HepG2 (cell line): ENCODE measurements around the gene KIRREL3. TPM values are rescaled to one million over a fixed set of nuclear protein-coding genes. Genes with fewer than 3 reads are reported as not detected.

Experiments used
- ATAC-seq: fragments of 200-7000 bp; cut with Tn5 transposase; 3 replicates; pipeline ENCODE4 v1.9.1; 2020; ENCODE audit warnings: mild to moderate bottlenecking, moderate library complexity
- BruUV-seq: library from RNA; stranded (reverse); fragments of 400-500 nt; replicated peaks from 2 replicates; lab custom pipeline; 2021; lab: Mats Ljungman, UMichigan
- CTCF ChIA-PET: fragments of 300-600 bp; formaldehyde crosslinking; extraction: SDS; loops from one replicate; lab custom pipeline; 2021; ENCODE audit warnings: low total read pairs, inconsistent platforms, low intra/inter-chr PET ratio; lab: Yijun Ruan, JAX
- POLR2A ChIA-PET: fragments of 350-600 bp; sonication (Branson Sonifier 250); formaldehyde crosslinking; loops from one replicate; lab custom pipeline; 2020; ENCODE audit warnings: antibody characterized with exemption, inconsistent platforms; lab: Yijun Ruan, JAX
- DNase-seq: peaks from one replicate; pipeline ENCODE4 v3.0.0-alpha.2; 2015; ENCODE audit warnings: low spot score
- FAIRE-seq: peaks from 3 replicates; lab custom pipeline; 2011; peaks lifted over from hg19 to GRCh38; lab: Jason Lieb, UNC
- H2AFZ ChIP-seq: one replicate; pipeline ENCODE4 v1.6.1; 2011; ENCODE audit warnings: low read length, inconsistent platforms
- H3K27ac ChIP-seq: fragments of 300-600 bp; 3 replicates; pipeline ENCODE4 v1.8.0; 2011; ENCODE audit warnings: mixed run types, mild to moderate bottlenecking, mixed read lengths, low read length, inconsistent platforms; ENCODE audit not compliant: insufficient read depth; ENCODE audit errors: extremely low read length
- H3K27me3 ChIP-seq, 2 experiments: fragments of 200-600 bp in 1 of 2; 2 replicates in 1 of 2; 3 replicates in 1 of 2; pipeline versions ENCODE4 v1.6.0 to v1.8.0; 2011; ENCODE audit warnings: low read length in 2 of 2, mild to moderate bottlenecking in 2 of 2, moderate library complexity in 2 of 2, inconsistent platforms in 1 of 2; ENCODE audit not compliant: insufficient read depth in 2 of 2, control insufficient read depth in 1 of 2
- H3K36me3 ChIP-seq, 2 experiments: fragments of 200-600 bp in 1 of 2; replicated peaks in 1 of 2; 2 replicates in 1 of 2; 3 replicates in 1 of 2; pipeline versions ENCODE4 v1.5.1 to v1.8.0; 2011; ENCODE audit warnings: low read length in 2 of 2, inconsistent platforms in 1 of 2; ENCODE audit not compliant: insufficient read depth in 2 of 2, control insufficient read depth in 1 of 2
- H3K4me1 ChIP-seq: 2 replicates; pipeline ENCODE4 v1.5.1; 2012; ENCODE audit warnings: low read length, inconsistent platforms; ENCODE audit not compliant: insufficient read depth
- H3K4me2 ChIP-seq: 2 replicates; pipeline ENCODE4 v1.6.0; 2011; ENCODE audit warnings: low read depth, low read length, inconsistent platforms
- H3K4me3 ChIP-seq, 3 experiments: fragments of 200-600 bp in 1 of 3; sonication (generic), shearing (Covaris generic) in 1 of 3; replicated peaks in 1 of 3; 2 replicates each; pipeline ENCODE4 v1.5.1; 2011 to 2016; ENCODE audit warnings: low read length in 3 of 3, inconsistent platforms in 2 of 3, low read depth in 2 of 3, mild to moderate bottlenecking in 2 of 3, control low read depth in 1 of 3, mixed read lengths in 1 of 3; ENCODE audit not compliant: insufficient read depth in 1 of 3
- H3K79me2 ChIP-seq: one replicate; pipeline ENCODE4 v1.6.1; 2011; ENCODE audit warnings: low read length, inconsistent platforms; ENCODE audit not compliant: insufficient read depth
- H3K9ac ChIP-seq: 2 replicates; pipeline ENCODE4 v1.6.0; 2011; ENCODE audit warnings: mild to moderate bottlenecking, low read depth, low read length, inconsistent platforms; ENCODE audit not compliant: insufficient read depth
- H3K9me3 ChIP-seq: 2 replicates; pipeline ENCODE4 v1.5.1; 2012; ENCODE audit warnings: mild to moderate bottlenecking, low read length
- H4K20me1 ChIP-seq: 2 replicates; pipeline ENCODE4 v1.6.0; 2011; ENCODE audit warnings: inconsistent platforms, mild to moderate bottlenecking, low read length, moderate library complexity; ENCODE audit not compliant: insufficient read depth
- ATF4 ChIP-seq, 2 experiments: fragments of 450-650 bp in 1 of 2; sonication (generic) in 1 of 2; formaldehyde crosslinking; IDR thresholded peaks; 2 replicates each; pipeline versions ENCODE4 v1.5.0 to v1.8.0; 2020 to 2022; ENCODE audit warnings: mild to moderate bottlenecking in 1 of 2, missing genetic modification reagents in 1 of 2
- FOXA1 ChIP-seq, 2 experiments: fragments of 450-650 bp in 1 of 2; sonication (generic) in 1 of 2; formaldehyde crosslinking in 1 of 2; IDR thresholded peaks; 2 replicates each; pipeline versions ENCODE4 v1.4.0 to v1.6.1; 2016 to 2020; ENCODE audit warnings: missing genetic modification reagents in 1 of 2
- FOXK2 ChIP-seq: fragments of 450-650 bp; IDR thresholded peaks from 2 replicates; pipeline ENCODE4 v1.6.1; 2016
- GPN1 ChIP-seq: sonication (generic); formaldehyde crosslinking; IDR thresholded peaks from 2 replicates; pipeline ENCODE4 v1.5.1; 2020; ENCODE audit warnings: missing genetic modification reagents, borderline replicate concordance
- HNRNPK ChIP-seq: fragments of 200-400 bp; formaldehyde crosslinking; IDR thresholded peaks from 2 replicates; pipeline ENCODE4 v1.6.1; 2018; ENCODE audit warnings: low read length, low read depth, moderate library complexity, mild to moderate bottlenecking; ENCODE audit not compliant: poor library complexity, severe bottlenecking
- SOX5 ChIP-seq: IDR thresholded peaks from 2 replicates; pipeline ENCODE4 v1.6.1; 2016; ENCODE audit warnings: borderline replicate concordance
- THAP11 ChIP-seq: IDR thresholded peaks from 2 replicates; pipeline ENCODE4 v1.6.1; 2016; ENCODE audit warnings: missing biosample characterization, missing genetic modification reagents
- WIZ ChIP-seq: sonication (generic); formaldehyde crosslinking; IDR thresholded peaks from 2 replicates; pipeline ENCODE4 v1.5.1; 2020; ENCODE audit warnings: mild to moderate bottlenecking, missing genetic modification reagents
- ZMYM4 ChIP-seq: sonication (generic); formaldehyde crosslinking; IDR thresholded peaks from 2 replicates; pipeline ENCODE4 v1.8.1; 2023; ENCODE audit warnings: mild to moderate bottlenecking, missing genetic modification reagents
- ZNF510 ChIP-seq: sonication (generic); formaldehyde crosslinking; IDR thresholded peaks from 2 replicates; pipeline ENCODE4 v1.4.0; 2020; ENCODE audit warnings: low read depth, mild to moderate bottlenecking, missing genetic modification reagents
- ZNF543 ChIP-seq: sonication (generic); formaldehyde crosslinking; IDR thresholded peaks from 2 replicates; pipeline ENCODE4 v1.4.0; 2020; ENCODE audit warnings: mild to moderate bottlenecking, missing genetic modification reagents
- ZNF652 ChIP-seq: IDR thresholded peaks from 2 replicates; pipeline ENCODE4 v1.6.1; 2016; ENCODE audit warnings: low read depth, borderline replicate concordance
- ZNF766 ChIP-seq: sonication (generic); formaldehyde crosslinking; IDR thresholded peaks from 2 replicates; pipeline ENCODE4 v1.5.0; 2020; ENCODE audit warnings: missing genetic modification reagents, borderline replicate concordance
- WGBS: methylation state at CpG from one replicate; pipeline ENCODE4 v1.1.6; 2017; ENCODE audit warnings: low lambda C conversion rate; 5-methylcytosine and 5-hydroxymethylcytosine counted together
- in situ Hi-C: cut with HindIII; loops from 2 replicates; pipeline ENCODE4 v1.10.0; 2017; ENCODE audit warnings: low pct_unique_long_range_greater_than_20kb; ENCODE audit not compliant: extremely low pct_ligation_motif_present
- intact Hi-C: fragments of 100-400 bp; cut with micrococcal nuclease; formaldehyde crosslinking; loops from one replicate; pipeline ENCODE4 v1.10.0; 2022; ENCODE audit not compliant: unreplicated experiment
- polyA plus RNA-seq, 8 experiments: library from polyadenylated mRNA; depleted of rRNA in 3 of 8; stranded (reverse) in 7 of 8; unstranded in 1 of 8; fragments of >200 nt; fragmentation: Illumina TruSeq in 4 of 8; extraction: Trizol in 4 of 8; gene quantifications; 2 replicates each; pipeline versions ENCODE4 v1.2.1 to v1.2.3, GENCODE V29; 2011 to 2016; ENCODE audit warnings: low read depth in 4 of 8, missing spikeins in 1 of 8, mixed read lengths in 1 of 8; ENCODE audit not compliant: insufficient read depth in 1 of 8
- total RNA-seq, 5 experiments: library from RNA; depleted of rRNA; stranded (reverse); fragments of >200 nt; fragmentation: Illumina TruSeq; extraction: Trizol; gene quantifications; 2 replicates each; pipeline ENCODE4 v1.2.3, GENCODE V29; 2016; ENCODE audit warnings: low read depth in 1 of 5
- TF ChIP-seq, protein P1 (sequence below): sonication (generic); formaldehyde crosslinking; IDR thresholded peaks from 2 replicates; pipeline ENCODE4 v1.4.0; 2020; ENCODE audit warnings: missing genetic modification reagents
- TF ChIP-seq, protein P2 (sequence below): sonication (generic); formaldehyde crosslinking; IDR thresholded peaks from 2 replicates; pipeline ENCODE4 v1.9.0; 2021; ENCODE audit warnings: missing genetic modification reagents, mild to moderate bottlenecking, borderline replicate concordance

Gene KIRREL3
- total and polyA plus RNA-seq, 2 of the 13 experiments (the other 11 are each of a cell fraction or from before 2014, with no cell fraction given), result not detected

DNA sequence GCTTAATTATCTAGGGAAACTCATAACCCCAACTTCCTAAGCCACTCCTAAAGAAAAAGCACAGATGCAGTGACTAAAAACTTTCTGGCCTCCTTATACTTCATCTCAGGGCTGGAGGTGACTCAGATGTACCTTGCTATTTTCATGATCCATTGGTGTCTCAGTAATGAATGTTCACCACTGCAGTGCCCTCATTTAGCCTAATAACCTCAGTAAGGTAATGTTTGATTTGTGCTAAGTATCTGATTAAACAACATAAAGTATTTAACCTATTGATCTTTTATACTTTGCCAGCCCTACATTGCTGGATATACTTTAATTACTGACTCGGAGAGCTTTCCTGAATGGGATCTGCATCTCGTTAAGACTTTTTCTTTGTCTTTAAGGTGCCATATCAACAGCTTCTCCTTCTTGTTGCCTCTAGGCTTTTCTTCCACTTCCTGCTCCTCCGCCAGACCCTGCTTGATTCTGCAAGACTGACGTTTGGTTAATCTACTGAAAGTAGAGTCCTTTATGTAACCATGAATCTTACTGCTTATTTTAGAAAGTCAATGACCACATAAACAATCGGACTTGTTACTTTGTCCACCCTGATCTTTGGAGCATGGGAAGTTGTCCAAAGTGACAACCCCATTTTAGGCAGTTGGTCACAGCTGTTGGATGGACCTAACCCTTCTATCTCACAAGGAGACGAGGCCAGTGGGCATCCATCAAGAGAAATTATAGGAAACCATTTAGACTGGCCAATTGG, 342.1 kb downstream of the KIRREL3 start:
- Histone ChIP-seq H3K4me3 (no peak overlapping the region), H3K4me1 (no peaks in the 10 kb centered on the region), H3K9ac (no peak overlapping the region), H3K36me3 (no peaks in the 10 kb centered on the region), H3K27me3 (peaks cover 1 to 17% of the 10 kb centered on the region in 2 experiments; a peak in 2 of 5 replicates), H3K4me2 (no peak overlapping the region), H3K9me3 (no peaks in the 10 kb centered on the region), H4K20me1 (no peaks in the 10 kb centered on the region), H3K79me2 (no peaks in the 10 kb centered on the region), H3K27ac (no peak overlapping the region), H2AFZ (no peak overlapping the region)
- no peak for ATAC-seq
- FAIRE-seq, result no peak
- no TSS peak for BruUV-seq
- ChIA-PET POLR2A (no interaction called here), CTCF (no interaction called here)
- in situ Hi-C loops (no loop called here), intact Hi-C loops (no loop called here)
- DNase-seq, result no peak
- 9% methylated on average over 6 of the region's 6 CpGs for WGBS
- TF ChIP-seq ZNF510 (CRISPR knock-in tag) (no peak), FOXA1 (IDR thresholded peaks at IDR 0.05) (no peak), FOXA1 (CRISPR knock-in tag; IDR thresholded peaks at IDR 0.05) (no peak), SOX5 (CRISPR knock-in tag) (no peak), ZNF543 (CRISPR knock-in tag) (no peak), FOXK2 (no peak), ZMYM4 (CRISPR knock-in tag) (no peak), ATF4 (CRISPR knock-in tag; IDR thresholded peaks at IDR 0.05) (no peak), HNRNPK (no peak), WIZ (CRISPR knock-in tag) (no peak), ZNF652 (CRISPR knock-in tag) (no peak), THAP11 (no peak), ZNF766 (CRISPR knock-in tag) (no peak), GPN1 (CRISPR knock-in tag) (no peak)
- TF ChIP-seq, protein P1, sequence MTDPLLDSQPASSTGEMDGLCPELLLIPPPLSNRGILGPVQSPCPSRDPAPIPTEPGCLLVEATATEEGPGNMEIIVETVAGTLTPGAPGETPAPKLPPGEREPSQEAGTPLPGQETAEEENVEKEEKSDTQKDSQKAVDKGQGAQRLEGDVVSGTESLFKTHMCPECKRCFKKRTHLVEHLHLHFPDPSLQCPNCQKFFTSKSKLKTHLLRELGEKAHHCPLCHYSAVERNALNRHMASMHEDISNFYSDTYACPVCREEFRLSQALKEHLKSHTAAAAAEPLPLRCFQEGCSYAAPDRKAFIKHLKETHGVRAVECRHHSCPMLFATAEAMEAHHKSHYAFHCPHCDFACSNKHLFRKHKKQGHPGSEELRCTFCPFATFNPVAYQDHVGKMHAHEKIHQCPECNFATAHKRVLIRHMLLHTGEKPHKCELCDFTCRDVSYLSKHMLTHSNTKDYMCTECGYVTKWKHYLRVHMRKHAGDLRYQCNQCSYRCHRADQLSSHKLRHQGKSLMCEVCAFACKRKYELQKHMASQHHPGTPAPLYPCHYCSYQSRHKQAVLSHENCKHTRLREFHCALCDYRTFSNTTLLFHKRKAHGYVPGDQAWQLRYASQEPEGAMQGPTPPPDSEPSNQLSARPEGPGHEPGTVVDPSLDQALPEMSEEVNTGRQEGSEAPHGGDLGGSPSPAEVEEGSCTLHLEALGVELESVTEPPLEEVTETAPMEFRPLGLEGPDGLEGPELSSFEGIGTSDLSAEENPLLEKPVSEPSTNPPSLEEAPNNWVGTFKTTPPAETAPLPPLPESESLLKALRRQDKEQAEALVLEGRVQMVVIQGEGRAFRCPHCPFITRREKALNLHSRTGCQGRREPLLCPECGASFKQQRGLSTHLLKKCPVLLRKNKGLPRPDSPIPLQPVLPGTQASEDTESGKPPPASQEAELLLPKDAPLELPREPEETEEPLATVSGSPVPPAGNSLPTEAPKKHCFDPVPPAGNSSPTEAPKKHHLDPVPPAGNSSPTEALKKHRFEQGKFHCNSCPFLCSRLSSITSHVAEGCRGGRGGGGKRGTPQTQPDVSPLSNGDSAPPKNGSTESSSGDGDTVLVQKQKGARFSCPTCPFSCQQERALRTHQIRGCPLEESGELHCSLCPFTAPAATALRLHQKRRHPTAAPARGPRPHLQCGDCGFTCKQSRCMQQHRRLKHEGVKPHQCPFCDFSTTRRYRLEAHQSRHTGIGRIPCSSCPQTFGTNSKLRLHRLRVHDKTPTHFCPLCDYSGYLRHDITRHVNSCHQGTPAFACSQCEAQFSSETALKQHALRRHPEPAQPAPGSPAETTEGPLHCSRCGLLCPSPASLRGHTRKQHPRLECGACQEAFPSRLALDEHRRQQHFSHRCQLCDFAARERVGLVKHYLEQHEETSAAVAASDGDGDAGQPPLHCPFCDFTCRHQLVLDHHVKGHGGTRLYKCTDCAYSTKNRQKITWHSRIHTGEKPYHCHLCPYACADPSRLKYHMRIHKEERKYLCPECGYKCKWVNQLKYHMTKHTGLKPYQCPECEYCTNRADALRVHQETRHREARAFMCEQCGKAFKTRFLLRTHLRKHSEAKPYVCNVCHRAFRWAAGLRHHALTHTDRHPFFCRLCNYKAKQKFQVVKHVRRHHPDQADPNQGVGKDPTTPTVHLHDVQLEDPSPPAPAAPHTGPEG (CRISPR knock-in tag), result no peak
- TF ChIP-seq, protein P2, sequence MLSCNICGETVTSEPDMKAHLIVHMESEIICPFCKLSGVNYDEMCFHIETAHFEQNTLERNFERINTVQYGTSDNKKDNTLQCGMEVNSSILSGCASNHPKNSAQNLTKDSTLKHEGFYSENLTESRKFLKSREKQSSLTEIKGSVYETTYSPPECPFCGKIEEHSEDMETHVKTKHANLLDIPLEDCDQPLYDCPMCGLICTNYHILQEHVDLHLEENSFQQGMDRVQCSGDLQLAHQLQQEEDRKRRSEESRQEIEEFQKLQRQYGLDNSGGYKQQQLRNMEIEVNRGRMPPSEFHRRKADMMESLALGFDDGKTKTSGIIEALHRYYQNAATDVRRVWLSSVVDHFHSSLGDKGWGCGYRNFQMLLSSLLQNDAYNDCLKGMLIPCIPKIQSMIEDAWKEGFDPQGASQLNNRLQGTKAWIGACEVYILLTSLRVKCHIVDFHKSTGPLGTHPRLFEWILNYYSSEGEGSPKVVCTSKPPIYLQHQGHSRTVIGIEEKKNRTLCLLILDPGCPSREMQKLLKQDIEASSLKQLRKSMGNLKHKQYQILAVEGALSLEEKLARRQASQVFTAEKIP (CRISPR knock-in tag), result no peak
